HepG2 (cell line): ENCODE measurements around the gene DYNC1LI1. TPM values are rescaled to one million over a fixed set of nuclear protein-coding genes. Genes with fewer than 3 reads are reported as not detected.

Experiments
- AKAP8 ChIP-seq: sonication (generic); formaldehyde crosslinking; IDR thresholded peaks from 2 replicates; pipeline ENCODE4 v1.5.1; 2020; ENCODE audit warnings: mild to moderate bottlenecking, missing genetic modification reagents
- KLF16 ChIP-seq, 2 experiments: sonication (generic) in 1 of 2; formaldehyde crosslinking in 1 of 2; IDR thresholded peaks; 2 replicates each; pipeline versions ENCODE4 v1.6.1 to v1.8.0; 2016 to 2023; ENCODE audit warnings: missing genetic modification reagents in 2 of 2, missing compliant biosample characterization in 1 of 2
- PHF20 ChIP-seq: sonication (generic); formaldehyde crosslinking; IDR thresholded peaks from 2 replicates; pipeline ENCODE4 v1.5.0; 2020; ENCODE audit warnings: mild to moderate bottlenecking, missing genetic modification reagents
- RXRB ChIP-seq: IDR thresholded peaks from 2 replicates; pipeline ENCODE4 v1.6.1; 2016; ENCODE audit warnings: borderline replicate concordance, missing genetic modification reagents, missing compliant biosample characterization
- ZNF367 ChIP-seq: sonication (generic); formaldehyde crosslinking; IDR thresholded peaks from 2 replicates; pipeline ENCODE4 v1.4.0; 2020; ENCODE audit warnings: missing genetic modification reagents, borderline replicate concordance
- ZNF616 ChIP-seq: sonication (generic); formaldehyde crosslinking; IDR thresholded peaks from 2 replicates; pipeline ENCODE4 v1.5.0; 2020; ENCODE audit warnings: low read depth, mild to moderate bottlenecking, missing genetic modification reagents
- ZNF670 ChIP-seq: sonication (generic); formaldehyde crosslinking; IDR thresholded peaks from 2 replicates; pipeline ENCODE4 v1.8.0; 2022; ENCODE audit warnings: mild to moderate bottlenecking, missing genetic modification reagents, borderline replicate concordance
- polyA plus RNA-seq, 8 experiments: library from polyadenylated mRNA; depleted of rRNA in 3 of 8; stranded (reverse) in 7 of 8; unstranded in 1 of 8; fragments of >200 nt; fragmentation: Illumina TruSeq in 4 of 8; extraction: Trizol in 4 of 8; gene quantifications; 2 replicates each; pipeline versions ENCODE4 v1.2.1 to v1.2.3, GENCODE V29; 2011 to 2016; ENCODE audit warnings: low read depth in 4 of 8, missing spikeins in 1 of 8, mixed read lengths in 1 of 8; ENCODE audit not compliant: insufficient read depth in 1 of 8
- total RNA-seq, 5 experiments: library from RNA; depleted of rRNA; stranded (reverse); fragments of >200 nt; fragmentation: Illumina TruSeq; extraction: Trizol; gene quantifications; 2 replicates each; pipeline ENCODE4 v1.2.3, GENCODE V29; 2016; ENCODE audit warnings: low read depth in 1 of 5
- TF ChIP-seq, protein P1 (sequence below): sonication (generic); formaldehyde crosslinking; IDR thresholded peaks from 2 replicates; pipeline ENCODE4 v1.4.0; 2020; ENCODE audit warnings: missing genetic modification reagents, mild to moderate bottlenecking, borderline replicate concordance
- TF ChIP-seq, protein P2 (sequence below): IDR thresholded peaks from 2 replicates; pipeline ENCODE4 v1.6.1; 2016; ENCODE audit warnings: mild to moderate bottlenecking
- TF ChIP-seq, protein P3 (sequence below): IDR thresholded peaks from 2 replicates; pipeline ENCODE4 v1.6.1; 2012; ENCODE audit warnings: low read length, improper control_type of control experiment
- TF ChIP-seq, protein P4 (sequence below): sonication (generic); formaldehyde crosslinking; IDR thresholded peaks from 2 replicates; pipeline ENCODE4 v1.8.0; 2023; ENCODE audit warnings: mild to moderate bottlenecking, missing genetic modification reagents
- TF ChIP-seq, protein P5 (sequence below), 2 experiments: sonication (generic) in 1 of 2; formaldehyde crosslinking in 1 of 2; IDR thresholded peaks; 2 replicates each; pipeline versions ENCODE4 v1.6.1 to v1.9.0; 2014 to 2022; ENCODE audit warnings: antibody characterized with exemption in 1 of 2, borderline replicate concordance in 1 of 2, inconsistent platforms in 1 of 2, low read depth in 1 of 2, missing genetic modification reagents in 1 of 2

Gene DYNC1LI1
- total and polyA plus RNA-seq, 2 of the 13 experiments (the other 11 are each of a cell fraction or from before 2014, with no cell fraction given): 13.4 to 37.1 TPM

DNA sequence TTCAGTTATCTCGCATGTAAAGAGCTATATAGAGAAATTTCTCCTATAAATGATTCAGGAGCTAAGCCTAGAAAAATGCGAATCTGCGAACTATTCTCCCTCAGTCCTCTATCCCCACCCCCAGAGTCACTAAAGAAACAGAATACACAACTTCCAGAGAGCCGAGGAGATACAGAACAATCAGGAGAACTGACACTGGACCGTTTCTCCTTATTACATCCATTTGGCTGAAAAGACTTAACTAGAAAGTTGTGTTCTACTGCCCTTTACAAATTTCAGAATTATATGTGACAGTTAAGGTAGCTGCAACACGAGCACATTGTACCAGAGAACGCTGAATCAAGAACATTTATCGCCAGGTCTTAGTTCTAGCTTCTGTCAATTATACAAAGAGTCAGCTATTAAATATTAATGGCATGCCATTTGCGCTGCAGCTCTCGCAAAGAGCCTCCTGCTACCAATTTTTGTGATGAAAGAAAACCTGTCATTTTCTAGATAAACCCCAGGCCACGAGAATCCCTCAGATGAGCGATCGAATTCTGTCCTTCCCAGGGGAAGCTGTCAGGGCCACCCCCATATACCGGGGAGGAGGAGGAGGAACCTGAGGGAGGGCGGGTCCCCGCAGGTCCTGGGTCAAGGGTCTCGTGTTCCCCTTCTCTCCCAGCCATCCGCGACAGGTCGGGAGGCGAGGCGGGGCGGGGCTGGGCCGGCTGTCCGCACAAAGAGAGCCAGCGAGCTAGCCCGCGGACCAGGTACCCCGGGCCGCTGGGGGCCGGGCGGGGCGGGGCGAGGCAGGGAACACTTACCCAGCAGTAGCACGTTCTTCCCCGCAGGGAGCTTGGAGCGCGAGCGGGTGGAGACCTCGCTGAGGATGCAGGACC, 878 bp downstream of the DYNC1LI1 start (continued):
- TF ChIP-seq, protein P1, sequence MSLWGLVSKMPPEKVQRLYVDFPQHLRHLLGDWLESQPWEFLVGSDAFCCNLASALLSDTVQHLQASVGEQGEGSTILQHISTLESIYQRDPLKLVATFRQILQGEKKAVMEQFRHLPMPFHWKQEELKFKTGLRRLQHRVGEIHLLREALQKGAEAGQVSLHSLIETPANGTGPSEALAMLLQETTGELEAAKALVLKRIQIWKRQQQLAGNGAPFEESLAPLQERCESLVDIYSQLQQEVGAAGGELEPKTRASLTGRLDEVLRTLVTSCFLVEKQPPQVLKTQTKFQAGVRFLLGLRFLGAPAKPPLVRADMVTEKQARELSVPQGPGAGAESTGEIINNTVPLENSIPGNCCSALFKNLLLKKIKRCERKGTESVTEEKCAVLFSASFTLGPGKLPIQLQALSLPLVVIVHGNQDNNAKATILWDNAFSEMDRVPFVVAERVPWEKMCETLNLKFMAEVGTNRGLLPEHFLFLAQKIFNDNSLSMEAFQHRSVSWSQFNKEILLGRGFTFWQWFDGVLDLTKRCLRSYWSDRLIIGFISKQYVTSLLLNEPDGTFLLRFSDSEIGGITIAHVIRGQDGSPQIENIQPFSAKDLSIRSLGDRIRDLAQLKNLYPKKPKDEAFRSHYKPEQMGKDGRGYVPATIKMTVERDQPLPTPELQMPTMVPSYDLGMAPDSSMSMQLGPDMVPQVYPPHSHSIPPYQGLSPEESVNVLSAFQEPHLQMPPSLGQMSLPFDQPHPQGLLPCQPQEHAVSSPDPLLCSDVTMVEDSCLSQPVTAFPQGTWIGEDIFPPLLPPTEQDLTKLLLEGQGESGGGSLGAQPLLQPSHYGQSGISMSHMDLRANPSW: no peak
- TF ChIP-seq ZNF670 (CRISPR knock-in tag) (no peak), AKAP8 (CRISPR knock-in tag) (no peak), RXRB (CRISPR knock-in tag) (no peak), ZNF616 (CRISPR knock-in tag) (no peak), ZNF367 (CRISPR knock-in tag) (no peak), KLF16 (CRISPR knock-in tag; IDR thresholded peaks at IDR 0.05) (no peak), PHF20 (CRISPR knock-in tag) (no peak; the same call in 1 of the 2 replicates)
- TF ChIP-seq, protein P2, sequence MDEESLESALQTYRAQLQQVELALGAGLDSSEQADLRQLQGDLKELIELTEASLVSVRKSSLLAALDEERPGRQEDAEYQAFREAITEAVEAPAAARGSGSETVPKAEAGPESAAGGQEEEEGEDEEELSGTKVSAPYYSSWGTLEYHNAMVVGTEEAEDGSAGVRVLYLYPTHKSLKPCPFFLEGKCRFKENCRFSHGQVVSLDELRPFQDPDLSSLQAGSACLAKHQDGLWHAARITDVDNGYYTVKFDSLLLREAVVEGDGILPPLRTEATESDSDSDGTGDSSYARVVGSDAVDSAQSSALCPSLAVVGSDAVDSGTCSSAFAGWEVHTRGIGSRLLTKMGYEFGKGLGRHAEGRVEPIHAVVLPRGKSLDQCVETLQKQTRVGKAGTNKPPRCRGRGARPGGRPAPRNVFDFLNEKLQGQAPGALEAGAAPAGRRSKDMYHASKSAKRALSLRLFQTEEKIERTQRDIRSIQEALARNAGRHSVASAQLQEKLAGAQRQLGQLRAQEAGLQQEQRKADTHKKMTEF (CRISPR knock-in tag): 0 out of 2 replicates have a peak, but pooled peaks have one; percentile 8
- TF ChIP-seq, protein P3, sequence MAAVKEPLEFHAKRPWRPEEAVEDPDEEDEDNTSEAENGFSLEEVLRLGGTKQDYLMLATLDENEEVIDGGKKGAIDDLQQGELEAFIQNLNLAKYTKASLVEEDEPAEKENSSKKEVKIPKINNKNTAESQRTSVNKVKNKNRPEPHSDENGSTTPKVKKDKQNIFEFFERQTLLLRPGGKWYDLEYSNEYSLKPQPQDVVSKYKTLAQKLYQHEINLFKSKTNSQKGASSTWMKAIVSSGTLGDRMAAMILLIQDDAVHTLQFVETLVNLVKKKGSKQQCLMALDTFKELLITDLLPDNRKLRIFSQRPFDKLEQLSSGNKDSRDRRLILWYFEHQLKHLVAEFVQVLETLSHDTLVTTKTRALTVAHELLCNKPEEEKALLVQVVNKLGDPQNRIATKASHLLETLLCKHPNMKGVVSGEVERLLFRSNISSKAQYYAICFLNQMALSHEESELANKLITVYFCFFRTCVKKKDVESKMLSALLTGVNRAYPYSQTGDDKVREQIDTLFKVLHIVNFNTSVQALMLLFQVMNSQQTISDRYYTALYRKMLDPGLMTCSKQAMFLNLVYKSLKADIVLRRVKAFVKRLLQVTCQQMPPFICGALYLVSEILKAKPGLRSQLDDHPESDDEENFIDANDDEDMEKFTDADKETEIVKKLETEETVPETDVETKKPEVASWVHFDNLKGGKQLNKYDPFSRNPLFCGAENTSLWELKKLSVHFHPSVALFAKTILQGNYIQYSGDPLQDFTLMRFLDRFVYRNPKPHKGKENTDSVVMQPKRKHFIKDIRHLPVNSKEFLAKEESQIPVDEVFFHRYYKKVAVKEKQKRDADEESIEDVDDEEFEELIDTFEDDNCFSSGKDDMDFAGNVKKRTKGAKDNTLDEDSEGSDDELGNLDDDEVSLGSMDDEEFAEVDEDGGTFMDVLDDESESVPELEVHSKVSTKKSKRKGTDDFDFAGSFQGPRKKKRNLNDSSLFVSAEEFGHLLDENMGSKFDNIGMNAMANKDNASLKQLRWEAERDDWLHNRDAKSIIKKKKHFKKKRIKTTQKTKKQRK: no peak
- TF ChIP-seq, protein P4, sequence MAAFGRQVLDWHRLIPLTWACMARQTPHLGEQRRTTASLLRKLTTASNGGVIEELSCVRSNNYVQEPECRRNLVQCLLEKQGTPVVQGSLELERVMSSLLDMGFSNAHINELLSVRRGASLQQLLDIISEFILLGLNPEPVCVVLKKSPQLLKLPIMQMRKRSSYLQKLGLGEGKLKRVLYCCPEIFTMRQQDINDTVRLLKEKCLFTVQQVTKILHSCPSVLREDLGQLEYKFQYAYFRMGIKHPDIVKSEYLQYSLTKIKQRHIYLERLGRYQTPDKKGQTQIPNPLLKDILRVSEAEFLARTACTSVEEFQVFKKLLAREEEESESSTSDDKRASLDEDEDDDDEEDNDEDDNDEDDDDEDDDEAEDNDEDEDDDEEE: no peak
- TF ChIP-seq, protein P5, sequence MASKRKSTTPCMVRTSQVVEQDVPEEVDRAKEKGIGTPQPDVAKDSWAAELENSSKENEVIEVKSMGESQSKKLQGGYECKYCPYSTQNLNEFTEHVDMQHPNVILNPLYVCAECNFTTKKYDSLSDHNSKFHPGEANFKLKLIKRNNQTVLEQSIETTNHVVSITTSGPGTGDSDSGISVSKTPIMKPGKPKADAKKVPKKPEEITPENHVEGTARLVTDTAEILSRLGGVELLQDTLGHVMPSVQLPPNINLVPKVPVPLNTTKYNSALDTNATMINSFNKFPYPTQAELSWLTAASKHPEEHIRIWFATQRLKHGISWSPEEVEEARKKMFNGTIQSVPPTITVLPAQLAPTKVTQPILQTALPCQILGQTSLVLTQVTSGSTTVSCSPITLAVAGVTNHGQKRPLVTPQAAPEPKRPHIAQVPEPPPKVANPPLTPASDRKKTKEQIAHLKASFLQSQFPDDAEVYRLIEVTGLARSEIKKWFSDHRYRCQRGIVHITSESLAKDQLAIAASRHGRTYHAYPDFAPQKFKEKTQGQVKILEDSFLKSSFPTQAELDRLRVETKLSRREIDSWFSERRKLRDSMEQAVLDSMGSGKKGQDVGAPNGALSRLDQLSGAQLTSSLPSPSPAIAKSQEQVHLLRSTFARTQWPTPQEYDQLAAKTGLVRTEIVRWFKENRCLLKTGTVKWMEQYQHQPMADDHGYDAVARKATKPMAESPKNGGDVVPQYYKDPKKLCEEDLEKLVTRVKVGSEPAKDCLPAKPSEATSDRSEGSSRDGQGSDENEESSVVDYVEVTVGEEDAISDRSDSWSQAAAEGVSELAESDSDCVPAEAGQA (IDR thresholded peaks at IDR 0.05; ENCODE audit: low read depth): no peak
- TF ChIP-seq, protein P5 (CRISPR knock-in tag; IDR thresholded peaks at IDR 0.05; ENCODE audit: borderline replicate concordance): no peak; the same call in 1 of the 2 replicates
